Calu3 (cell line): ENCODE data around the gene IL7R. TPM values are rescaled to one million over a fixed set of nuclear protein-coding genes. Genes with fewer than 3 reads are reported as not detected.

Experiments
- BruUV-seq: library from RNA; stranded (reverse); fragments of 400-500 nt; replicated peaks from 2 replicates; lab custom pipeline; 2021; lab: Mats Ljungman, UMichigan
- CTCF ChIA-PET: fragments of 300-600 bp; sonication (Branson Sonifier 250); formaldehyde crosslinking; loops from one replicate; lab custom pipeline; 2022; ENCODE audit warnings: antibody characterized with exemption; lab: Charles Lee
- DNase-seq: peaks from one replicate; pipeline ENCODE4 v3.0.0; 2022
- H3K27ac Mint-ChIP-seq: one replicate; pipeline ENCODE4 v1.8.0; 2022; ENCODE audit warnings: mixed read lengths; ENCODE audit not compliant: unreplicated experiment
- H3K27me3 Mint-ChIP-seq: one replicate; pipeline ENCODE4 v1.8.0; 2022; ENCODE audit warnings: mixed read lengths; ENCODE audit not compliant: unreplicated experiment
- H3K36me3 Mint-ChIP-seq: one replicate; pipeline ENCODE4 v1.8.0; 2022; ENCODE audit warnings: mild to moderate bottlenecking, moderate library complexity, mixed read lengths; ENCODE audit not compliant: insufficient read depth, unreplicated experiment
- H3K4me1 Mint-ChIP-seq: one replicate; pipeline ENCODE4 v1.8.0; 2022; ENCODE audit warnings: mild to moderate bottlenecking, low read depth, mixed read lengths; ENCODE audit not compliant: unreplicated experiment
- H3K4me3 Mint-ChIP-seq: one replicate; pipeline ENCODE4 v1.8.0; 2022; ENCODE audit warnings: mild to moderate bottlenecking, low read depth, moderate library complexity, mixed read lengths; ENCODE audit not compliant: unreplicated experiment
- H3K9me3 Mint-ChIP-seq: one replicate; pipeline ENCODE4 v1.8.0; 2022; ENCODE audit warnings: low read depth, mixed read lengths; ENCODE audit not compliant: unreplicated experiment
- CTCF ChIP-seq: fragments of 200-600 bp; IDR thresholded peaks from one replicate; pipeline ENCODE4 v1.8.0; 2022; ENCODE audit warnings: antibody characterized with exemption; ENCODE audit not compliant: unreplicated experiment
- intact Hi-C: fragments of 100-400 bp; cut with micrococcal nuclease; formaldehyde crosslinking; loops from one replicate; pipeline ENCODE4 v1.10.0; 2022; ENCODE audit not compliant: unreplicated experiment
- total RNA-seq: library from RNA; stranded (reverse); gene quantifications from 2 replicates; pipeline ENCODE4 v1.2.3, GENCODE V29; 2022

Gene IL7R
- total RNA-seq, 1 experiment from 2014 or later: 0.19 TPM

- no peaks in the 10 kb centered on the region for H3K36me3 Mint-ChIP-seq
- no peaks in the 10 kb centered on the region for H3K27me3 Mint-ChIP-seq
- no peaks in the 10 kb centered on the region for H3K4me1 Mint-ChIP-seq
- peaks cover 9% of the 10 kb centered on the region for H3K9me3 Mint-ChIP-seq
- no peak overlapping the region for H3K4me3 Mint-ChIP-seq
- TF ChIP-seq CTCF: no peak
- intact Hi-C loops: no loop called here
- no TSS peak for BruUV-seq
- H3K27ac Mint-ChIP-seq: no peak overlapping the region
- CTCF ChIA-PET: no interaction called here
- no peak for DNase-seq
These were observed 37.4 kb downstream of the IL7R start for GRCh38 chr5:35894131-35894530.

GRCh38 chr5:35898952-35899660 lies 42.4 kb downstream of the IL7R start:
- Mint-ChIP-seq H3K4me3 (no peak overlapping the region), H3K9me3 (peaks cover 2% of the 10 kb centered on the region), H3K27ac (no peak overlapping the region), H3K27me3 (no peaks in the 10 kb centered on the region), H3K4me1 (no peaks in the 10 kb centered on the region), H3K36me3 (no peaks in the 10 kb centered on the region)
- intact Hi-C loops: no loop called here
- no TSS peak for BruUV-seq
- TF ChIP-seq CTCF: no peak
- CTCF ChIA-PET: no interaction called here
- no peak for DNase-seq

- Mint-ChIP-seq H3K27me3 (no peaks in the 10 kb centered on the region), H3K4me3 (no peak overlapping the region), H3K4me1 (no peaks in the 10 kb centered on the region), H3K36me3 (no peaks in the 10 kb centered on the region), H3K27ac (no peak overlapping the region), H3K9me3 (peaks cover 2% of the 10 kb centered on the region)
- no peak for TF ChIP-seq CTCF
- DNase-seq: no peak
- BruUV-seq: no TSS peak
- intact Hi-C loops: no loop called here
- CTCF ChIA-PET: no interaction called here
These were observed 43.1 kb downstream of the IL7R start for GRCh38 chr5:35899800-35900199.

- H3K4me3 Mint-ChIP-seq: no peak overlapping the region
- no TSS peak for BruUV-seq
These were observed 44.4 kb downstream of the IL7R start for GRCh38 chr5:35900972-35901695.

More at GRCh38 chr5:35900972-35901695, 44.4 kb downstream of the IL7R start:
- Mint-ChIP-seq H3K27ac (no peak overlapping the region), H3K4me1 (no peaks in the 10 kb centered on the region), H3K36me3 (no peaks in the 10 kb centered on the region), H3K9me3 (peaks cover 2% of the 10 kb centered on the region), H3K27me3 (no peaks in the 10 kb centered on the region)
- CTCF ChIA-PET: no interaction called here
- intact Hi-C loops: no loop called here
- DNase-seq: no peak
- TF ChIP-seq CTCF: no peak
